Measurements from ENCODE around the gene DLL1. TPM values are rescaled to one million over a fixed set of nuclear protein-coding genes. Genes with fewer than 3 reads are reported as not detected.

The DLL1 gene
- total RNA-seq (2022; extraction: Qiagen RNA extraction), result 0.14 to 0.37 TPM (median 0.23 TPM) in 5 replicates

DNA sequence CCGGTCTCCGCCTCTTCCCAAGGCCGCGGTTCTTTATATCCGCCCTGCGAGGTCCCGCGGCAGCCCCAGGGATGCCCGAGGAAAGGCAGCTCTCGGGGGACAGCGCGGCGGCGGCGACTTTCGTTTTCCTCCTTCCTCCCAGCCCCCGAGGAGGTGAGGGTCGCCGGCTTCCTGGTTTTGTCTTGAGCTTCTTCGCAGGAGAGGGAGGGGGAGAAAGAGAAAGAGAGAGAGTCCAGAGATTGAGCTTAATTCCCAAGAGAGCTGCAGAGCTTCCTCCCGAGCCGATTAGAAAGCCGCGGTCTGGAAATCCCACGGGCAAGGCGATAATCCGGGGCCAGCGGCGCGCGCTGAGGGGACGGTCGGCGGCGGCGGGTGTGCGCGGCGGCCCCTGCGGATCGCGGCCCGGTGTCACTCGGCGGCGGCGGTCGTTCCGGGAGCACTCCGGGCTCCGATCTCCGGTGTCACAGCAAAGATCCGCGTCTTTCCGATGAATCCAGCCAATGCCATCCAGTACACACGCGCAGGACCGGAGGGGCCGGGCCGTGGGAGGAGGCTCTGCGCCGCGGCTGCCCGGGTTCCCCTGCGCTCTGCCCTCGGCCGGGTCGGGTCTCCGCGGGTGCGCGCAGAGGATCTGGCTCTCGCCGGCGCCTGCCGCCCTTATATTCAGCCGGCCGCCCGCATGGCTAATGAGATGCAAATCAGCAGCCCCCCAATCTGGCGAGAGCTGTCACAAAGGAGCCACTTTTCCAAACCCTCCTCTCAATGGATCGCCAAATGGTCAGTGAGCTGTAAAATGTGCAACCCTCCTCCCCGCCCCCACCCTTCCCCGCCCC lies at the start of gene DLL1:
Gene DLL1 (minus strand): TSS at position 783 of the 833 bp plus-strand sequence. CDS start 939 bp downstream, outside the sequence.

GRCh38 chr6:170306324-170307079 lies 15.6 kb upstream of the DLL1 start, which contains the start of gene FAM120B:
TSS of gene FAM120B (plus strand) at chr6:170306758. CDS start at chr6:170317391, 10,633 bp downstream.

Other genes with a start within 250 kb of the DLL1 start
- 8.8 to 10.4 TPM (median 10.3 TPM) in 5 replicates for gene FAM120B, start 15.7 kb upstream of the DLL1 start, total RNA-seq (2022; extraction: Qiagen RNA extraction)

Measured in A549 treated with AZD2906 at 1 μM for 4 hours (cell line).